Measurements from ENCODE around the gene SYTL3.
"Not testable (repeated sequence)": the region's sequence is repeated elsewhere in the genome, so short reads cannot be mapped to it uniquely, and the experiment has no call there.

SYTL3 gene

DNA sequence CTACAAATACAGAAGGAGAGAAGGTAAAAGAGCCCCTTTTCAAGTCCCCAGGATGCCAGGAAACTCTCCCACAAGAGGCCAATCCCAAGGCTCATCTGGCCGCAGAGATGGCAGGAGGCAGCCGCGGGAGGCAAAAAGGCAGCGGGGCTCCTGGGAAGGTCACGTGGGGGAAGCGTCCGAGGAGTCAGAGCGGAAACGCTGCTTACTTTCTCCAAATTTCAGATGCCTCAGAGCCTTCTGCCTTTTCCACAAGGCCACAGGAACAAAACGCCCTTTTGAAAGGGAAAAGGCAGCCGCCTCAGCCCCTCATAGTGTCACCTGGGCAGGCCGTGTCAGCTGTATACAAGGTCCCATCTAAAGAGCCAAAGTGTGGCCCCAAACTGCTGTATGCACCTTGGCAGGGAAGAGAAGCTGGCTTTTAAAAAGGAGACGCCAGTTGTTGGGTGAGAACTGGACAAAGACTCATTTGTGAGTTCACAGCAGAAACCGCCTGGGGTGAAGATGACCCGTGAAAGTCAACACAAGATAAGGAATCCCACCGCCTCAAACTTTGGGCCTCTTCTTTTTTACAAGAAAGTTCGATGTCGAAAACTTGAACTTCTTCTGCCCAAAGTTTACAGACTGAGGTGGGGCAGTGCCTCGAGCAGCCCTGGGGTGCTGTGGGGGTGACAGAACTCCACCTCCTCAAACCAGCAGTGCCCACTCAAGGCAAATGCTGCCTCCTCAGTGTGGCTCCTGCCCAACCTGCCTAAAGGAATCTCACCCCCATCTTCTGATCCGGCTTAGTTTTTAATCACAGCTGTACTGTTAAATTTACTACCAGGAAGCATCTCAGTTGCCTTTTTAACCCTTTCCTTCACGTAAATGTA, 124.0 kb downstream of the SYTL3 start:
- DNase-seq (ENCODE audit: low read depth in 3 of 3): no peak

DNA sequence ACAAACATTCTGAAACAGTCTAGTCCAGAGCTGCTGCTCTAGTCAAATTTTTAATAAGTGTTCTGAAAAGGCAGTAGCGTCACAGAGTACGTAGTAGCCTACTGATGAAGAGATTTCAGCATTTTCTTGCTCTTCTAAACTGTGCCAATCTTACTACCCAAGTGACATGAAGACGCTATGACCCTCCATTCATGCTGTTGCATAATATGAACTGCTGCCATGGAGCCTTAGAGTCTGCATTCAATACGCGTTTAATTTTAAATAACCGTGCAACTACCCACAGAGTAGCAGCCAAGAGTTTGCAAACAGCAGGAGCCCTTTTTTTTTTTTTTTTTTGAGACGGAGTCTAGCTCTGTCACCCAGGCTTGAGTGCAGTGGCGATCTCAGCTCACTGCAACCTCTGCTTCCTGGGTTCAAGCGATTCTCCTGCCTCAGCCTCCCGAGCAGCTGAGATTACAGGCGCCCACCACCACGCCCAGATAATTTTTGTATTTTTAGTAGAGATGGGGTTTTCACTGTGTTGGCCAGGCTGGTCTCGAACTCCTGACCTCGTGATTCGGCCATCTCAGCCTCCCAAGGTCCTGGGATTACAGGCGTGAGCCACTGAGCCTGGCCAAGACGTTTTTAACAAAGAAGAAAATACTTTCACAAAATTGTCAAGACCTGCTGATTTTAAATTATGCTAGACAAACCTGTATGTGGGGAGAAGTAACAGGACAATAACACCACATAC, 125.0 kb downstream of the SYTL3 start:
- DNase-seq (ENCODE audit: low read depth in 3 of 3): no peak

DNA sequence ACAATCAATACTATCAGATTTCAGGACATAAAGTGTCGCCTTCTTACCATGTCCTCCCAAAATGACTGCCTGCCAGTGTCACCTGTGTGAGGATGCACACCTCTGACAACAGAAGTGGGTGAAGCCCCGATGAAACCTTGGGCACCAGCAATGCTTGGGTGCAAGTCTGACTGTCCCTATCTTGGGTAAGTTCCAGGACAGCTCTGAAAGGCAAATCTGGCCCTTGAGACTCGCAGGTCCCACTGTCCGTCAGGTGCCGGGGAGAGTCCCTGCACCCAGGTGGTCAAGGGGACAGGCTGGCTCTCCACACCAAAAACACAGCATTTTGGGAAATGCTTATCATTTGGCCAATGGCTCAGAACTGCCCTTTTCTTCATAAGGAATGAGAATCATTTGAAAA, 126.0 kb downstream of the SYTL3 start:
- DNase-seq (ENCODE audit: low read depth in 3 of 3): no peak

DNA sequence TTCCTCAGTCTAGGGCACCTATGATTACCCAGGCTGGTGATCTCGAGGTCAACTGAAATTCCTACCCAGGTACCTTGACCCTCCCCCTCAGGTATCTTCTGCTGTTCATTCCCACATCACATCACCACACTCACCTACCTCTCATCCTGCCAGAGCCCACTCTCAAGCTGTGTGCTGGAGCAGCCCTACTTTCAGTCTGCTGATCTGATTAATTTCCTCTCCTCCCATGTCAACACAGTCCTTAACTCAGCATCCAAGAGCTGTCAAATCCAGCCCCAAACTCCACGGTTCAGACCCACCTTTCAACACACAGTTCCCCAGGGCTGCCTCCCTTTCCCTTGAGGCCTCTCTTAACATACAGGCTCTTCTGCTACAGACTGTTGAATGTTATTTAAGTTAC, 126.9 kb downstream of the SYTL3 start:
- no peak for DNase-seq (ENCODE audit: low read depth in 3 of 3)

DNA sequence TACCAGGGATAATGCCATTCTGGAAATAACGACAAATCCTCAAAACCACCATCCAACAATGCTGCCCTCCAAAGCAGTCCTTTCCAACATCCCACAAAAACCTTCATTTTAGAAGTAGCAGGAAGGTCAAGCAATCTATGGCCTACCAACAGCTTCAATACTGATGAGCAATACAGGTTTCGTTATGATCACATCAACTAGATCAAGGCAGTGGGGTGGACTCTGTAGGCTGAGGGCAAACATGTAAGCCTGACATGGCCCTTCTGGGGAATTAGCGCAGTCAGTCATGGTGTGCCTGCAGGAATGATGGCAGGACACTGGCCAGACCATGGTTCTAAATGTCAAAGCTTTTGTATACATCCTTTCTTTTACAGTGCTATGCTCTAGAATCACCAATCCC, 127.7 kb downstream of the SYTL3 start:
- DNase-seq (ENCODE audit: low read depth in 3 of 3): no peak

DNA sequence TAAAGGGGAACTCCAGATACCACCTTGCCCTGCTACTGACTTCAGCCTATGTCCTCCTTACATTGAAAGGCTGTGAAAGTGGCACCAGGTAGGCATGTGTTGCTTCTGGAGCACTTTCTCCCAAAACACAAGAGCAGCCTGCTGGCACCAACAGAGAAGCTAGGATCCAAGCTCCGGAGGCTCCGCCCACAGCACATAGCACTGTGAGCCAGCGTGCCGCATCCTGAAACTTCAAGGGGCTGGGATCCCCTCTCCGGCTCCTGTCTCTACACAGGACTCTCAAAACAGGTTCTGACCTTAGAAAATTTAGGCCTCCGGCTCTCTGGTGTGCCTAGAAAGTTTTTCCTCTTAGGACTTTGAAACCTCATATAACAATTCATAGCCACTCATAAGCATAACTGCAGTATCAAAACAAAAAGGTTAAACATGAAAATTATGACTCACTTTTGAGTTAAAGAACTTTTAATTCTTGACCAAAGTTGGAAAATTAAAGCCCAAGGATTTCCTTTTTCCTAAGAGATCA, 128.2 kb downstream of the SYTL3 start:
- DNase-seq (ENCODE audit: low read depth in 3 of 3): no peak

DNA sequence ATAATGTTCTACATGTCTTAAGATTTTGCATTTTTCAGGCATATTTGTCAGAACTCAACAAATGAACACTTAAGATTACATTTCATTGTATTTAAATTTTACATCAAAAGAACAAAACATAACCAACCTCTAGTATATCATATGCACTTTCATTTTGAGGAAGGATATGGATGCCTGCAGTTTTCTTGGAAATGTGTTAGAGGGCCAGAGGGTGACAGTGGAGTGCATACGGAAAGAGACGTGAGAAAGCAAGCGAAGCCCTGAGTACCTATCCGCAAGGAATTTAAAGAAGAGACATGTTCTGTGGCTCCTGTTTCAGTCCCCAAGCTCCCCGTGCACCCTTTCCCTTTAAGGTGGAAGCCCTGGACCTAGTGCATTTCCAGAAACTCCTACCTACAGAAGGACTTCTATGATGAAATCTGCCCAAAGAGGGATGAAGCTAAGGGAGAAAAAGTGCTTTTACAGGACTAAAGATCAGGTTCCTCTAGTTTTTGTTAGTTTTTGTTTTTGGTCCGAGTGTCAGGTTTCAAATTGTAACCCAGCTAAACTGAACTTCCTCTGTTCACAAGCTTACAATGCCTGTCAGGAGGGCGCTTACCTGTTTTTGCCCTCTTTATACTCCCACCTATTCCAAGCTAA, 130.5 kb downstream of the SYTL3 start:
- no peak for DNase-seq (ENCODE audit: low read depth in 3 of 3)

DNA sequence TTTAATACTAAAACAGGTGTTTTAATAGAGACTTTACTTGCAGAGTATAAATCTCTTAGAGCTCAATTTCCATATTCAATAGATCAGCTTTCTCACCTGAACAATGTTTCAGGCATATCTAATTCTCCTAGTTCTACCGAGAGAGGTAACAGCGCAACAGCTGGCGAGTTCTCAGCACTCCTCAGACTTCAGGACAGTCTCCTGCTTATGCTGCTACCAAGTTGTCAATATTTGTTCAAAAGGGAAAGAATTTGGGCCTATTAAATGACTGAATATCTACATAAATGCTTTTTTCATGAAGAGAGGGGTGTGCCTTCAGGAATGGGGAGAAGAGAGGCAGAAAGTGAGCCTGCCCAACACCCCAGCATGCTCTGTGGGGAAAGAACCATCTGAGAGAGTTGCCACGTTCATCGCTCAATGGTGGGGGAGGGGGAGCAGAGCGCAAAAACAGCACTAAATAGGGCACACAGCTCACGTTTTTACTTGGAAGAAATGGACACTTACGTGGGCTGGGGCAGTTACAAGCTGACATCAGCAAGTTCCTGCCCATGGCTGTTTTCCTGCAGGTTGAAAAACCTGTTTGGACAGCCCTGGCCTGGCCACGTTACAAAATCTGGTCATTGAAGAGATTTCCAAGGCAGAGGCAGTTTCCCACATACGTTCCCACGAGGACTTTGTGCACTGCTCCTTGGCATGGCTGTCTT, 131.3 kb downstream of the SYTL3 start:
- DNase-seq (ENCODE audit: low read depth in 3 of 3): no peak

DNA sequence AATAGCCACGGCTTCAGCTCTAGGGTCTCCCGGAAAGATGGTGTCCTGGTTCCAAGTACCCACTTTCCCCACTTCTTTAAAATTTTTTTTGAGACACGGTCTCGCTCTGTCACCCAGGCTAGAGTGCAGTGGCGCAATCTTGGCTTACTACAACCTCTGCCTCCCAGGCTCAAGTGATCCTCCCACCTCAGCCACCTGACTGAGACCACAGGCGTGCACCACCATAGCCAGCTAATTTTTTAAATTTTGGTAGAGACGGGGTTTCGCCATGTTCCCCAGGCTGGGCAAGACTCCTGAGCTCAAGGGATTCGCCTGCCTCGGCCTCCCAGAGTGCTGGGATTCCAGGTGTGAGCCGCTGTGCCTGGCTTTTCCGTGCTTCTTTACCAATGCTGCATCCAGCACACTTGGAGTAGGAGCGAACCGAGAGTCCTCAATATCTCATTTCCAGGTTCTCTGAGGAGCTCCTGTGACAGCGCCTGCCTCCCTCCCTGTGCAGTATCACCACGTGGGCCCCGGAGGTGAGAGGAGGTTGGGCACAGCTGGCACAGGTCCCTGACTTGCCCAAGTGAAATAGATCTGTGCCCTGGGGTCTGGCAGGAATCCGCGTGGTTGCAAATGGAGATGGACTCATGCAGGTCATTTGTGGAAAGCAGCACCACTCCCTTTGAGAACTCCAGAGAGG, 132.0 kb downstream of the SYTL3 start:
- DNase-seq (ENCODE audit: low read depth in 3 of 3): no peak

DNA sequence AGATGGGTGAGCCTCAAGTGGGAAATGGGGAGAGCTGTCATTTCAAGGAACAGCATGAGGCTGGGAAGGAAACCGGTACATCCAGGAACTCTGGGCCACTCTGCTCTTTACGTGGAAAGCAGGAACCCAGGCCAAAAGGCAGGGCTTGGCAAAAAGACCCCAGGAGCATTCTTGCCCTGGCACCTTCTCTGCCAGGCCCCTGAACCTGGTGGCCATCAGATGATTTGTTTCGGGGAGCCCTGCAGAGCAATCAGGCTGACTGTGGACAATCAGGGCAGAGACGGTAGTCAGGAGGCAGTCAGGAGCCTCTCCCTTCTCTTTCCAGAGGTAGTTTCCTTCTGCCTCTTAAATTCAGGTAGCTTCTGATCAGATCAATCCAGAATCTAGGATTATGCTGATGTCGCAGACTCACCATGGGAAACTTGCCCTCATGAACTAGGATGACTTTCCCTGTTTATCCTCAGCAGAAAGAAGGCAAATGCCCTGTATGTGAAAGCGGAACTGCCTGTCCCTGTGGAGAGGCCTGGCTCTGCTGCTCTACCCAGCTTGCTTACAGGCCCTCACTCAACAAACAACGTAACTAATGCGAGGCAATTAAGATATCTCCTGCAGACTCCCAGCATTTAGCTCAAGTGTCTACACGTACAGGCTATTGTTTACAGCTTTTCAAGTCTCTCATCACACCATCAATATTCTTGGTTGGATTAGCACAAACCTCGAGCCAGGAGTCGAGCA, 132.7 kb downstream of the SYTL3 start:
- no peak for DNase-seq (ENCODE audit: low read depth in 3 of 3)

DNA sequence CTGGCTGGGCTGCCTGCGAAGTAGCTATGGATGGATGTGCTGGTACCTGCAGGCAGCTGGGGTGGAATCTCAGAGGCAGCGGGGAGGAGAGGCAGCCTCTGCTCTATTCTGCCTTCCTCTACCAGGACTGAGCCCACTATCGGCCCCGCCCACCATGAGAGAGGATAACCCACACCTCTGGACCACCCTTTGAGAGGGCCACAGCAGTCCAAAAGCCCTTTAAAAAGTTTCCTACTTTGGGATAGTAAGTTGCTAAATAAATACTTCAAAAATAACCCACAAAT, 133.3 kb downstream of the SYTL3 start:
- DNase-seq (ENCODE audit: low read depth in 3 of 3): no peak

DNA sequence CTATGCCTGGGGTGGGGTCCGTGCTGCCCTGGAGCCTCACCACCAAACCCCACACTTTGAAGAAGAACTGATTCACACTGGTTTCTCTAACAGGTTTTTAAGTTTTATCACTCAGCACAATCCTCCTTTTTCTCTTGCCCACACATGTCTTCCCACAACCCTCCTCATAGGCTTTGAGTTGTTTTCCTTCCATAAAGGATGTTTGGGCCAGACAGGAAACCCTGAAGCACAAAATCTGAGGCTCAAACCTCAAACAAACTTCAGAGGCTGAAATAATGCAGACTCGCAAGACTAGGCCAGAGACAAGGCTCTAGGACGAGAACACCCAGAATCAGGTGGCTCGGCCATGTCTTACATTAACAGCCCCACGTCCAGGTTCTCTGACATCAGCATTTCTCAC, 134.0 kb downstream of the SYTL3 start:
- DNase-seq (ENCODE audit: low read depth in 3 of 3): no peak

DNA sequence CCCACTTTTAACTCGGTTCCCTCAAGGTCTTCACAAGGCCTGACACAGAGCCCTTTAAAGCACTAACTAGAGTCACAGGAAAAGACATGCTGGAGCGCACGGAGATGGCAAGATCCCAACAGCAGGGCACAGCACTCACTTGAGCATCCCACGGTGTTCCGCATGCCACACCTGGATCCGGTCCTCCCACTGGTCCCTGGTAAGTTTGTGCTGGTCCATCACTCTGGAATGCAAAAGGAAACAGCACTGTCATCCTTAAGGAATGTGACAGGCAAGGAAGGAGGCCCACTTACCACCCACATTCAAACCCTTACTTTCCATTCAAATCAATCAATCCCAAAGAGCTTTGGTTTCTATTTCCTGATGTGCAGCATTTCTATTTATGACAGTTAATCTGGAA, 134.7 kb downstream of the SYTL3 start:
- no peak for DNase-seq (ENCODE audit: low read depth in 3 of 3)

DNA sequence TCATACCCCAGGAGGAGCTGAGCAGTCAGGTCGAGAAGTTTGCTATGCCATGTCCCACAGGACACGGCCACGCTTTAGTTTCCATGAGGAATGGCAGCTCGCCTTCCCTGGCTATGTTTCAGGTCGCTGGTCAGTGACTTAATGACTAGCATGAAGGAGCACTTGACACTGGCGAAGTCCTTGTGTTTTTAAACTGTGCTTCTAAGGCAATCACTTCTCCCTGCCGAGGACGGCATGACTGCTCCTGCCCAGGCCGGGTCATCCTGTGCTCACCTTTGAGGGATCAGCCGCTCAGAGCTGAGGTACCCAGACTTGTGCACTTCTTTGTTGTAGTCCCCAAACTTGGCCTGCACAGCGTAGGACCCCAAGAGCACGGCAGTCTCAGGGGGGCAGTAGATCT, 135.2 kb downstream of the SYTL3 start:
- no peak for DNase-seq (ENCODE audit: low read depth in 3 of 3)

DNA sequence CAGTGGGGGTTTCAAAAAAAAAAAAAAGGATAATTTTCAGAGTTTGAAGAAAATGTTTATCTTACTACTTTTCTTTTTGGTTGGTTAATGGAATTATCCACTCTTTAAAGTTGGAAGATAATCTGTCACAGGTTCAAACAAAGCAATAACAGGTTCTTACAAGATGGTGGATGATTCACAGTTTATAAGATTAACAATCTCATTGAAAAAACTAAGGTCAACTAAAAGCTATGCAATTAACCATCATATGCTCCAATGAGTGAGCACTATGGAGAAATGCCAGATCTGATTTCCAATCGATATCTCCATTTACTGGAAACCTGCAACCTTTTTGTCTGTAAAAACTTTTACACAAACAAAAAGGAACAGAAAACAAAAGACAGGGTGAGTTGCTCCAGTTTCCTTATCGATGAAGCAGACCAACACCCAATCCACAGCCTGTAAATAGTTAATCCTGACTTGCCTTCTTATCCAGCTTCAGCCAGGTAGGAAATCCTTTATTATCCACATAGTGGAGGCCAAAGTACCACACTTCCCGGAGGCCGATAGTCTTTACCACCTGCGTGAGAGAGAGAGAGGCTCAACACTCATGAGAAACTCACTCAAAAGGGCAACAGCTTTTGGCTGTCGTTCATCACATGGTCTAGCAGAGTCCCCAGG, 136.9 kb downstream of the SYTL3 start:
- no peak for DNase-seq (ENCODE audit: low read depth in 3 of 3)

DNA sequence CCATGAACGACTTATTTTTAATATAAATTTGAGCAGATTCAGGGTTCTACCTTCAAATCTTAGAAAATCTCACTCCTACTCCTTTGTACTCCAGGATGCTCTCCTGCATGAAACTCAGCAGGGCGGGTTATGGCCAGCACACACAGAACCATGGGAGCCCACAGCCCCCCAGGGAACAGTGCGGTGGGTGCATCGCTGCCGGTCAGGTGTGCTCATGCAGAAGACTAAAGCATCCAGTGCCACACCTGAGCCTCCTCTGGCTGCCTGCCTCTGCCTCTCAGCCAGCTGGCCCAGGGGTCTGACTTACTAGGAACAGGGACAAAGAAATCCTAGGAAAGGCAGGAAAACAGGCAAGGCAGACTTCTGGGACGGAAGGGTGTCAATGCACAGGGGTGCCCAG, 137.5 kb downstream of the SYTL3 start:
- no peak for DNase-seq (ENCODE audit: low read depth in 3 of 3)

DNA sequence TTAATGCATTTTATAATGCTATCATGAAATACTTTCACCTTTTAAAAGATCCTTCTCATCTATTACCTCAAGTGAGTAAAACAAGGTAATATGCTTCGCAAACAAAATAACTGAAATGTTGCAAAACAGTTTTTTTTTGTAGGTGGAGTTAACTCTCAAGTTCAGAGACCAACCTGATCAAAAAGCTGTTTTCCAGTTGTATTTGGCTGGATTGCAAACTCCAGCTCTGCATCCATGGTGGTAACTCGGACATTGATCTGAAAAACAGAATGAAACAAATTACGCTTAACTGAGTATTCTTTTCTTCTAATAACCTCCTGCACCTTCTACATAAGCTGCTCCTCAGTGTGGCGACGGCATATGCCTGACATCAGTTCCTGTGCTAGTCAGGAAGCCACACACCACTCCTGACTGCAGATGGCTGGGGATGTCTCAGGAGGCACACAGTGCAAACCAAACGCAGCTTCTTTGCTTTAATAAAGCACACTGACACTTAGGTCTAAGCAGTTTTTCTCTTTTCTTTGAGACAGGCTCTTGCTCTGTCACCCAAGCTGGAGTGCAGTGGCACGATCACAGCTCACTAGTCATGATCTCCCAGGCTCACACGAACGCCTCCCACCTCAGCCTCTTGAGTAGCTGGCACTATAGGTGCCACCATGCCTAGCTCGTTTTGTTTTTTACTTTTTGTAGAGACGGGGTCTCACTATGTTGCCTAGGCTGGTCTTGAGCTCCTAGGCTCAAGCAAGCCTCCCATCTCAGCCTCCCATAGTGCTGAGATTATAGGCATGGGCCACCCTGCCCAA, 139.5 kb downstream of the SYTL3 start:
- DNase-seq (ENCODE audit: low read depth in 3 of 3): peak in 1 of 3 experiments; percentile 28

DNA sequence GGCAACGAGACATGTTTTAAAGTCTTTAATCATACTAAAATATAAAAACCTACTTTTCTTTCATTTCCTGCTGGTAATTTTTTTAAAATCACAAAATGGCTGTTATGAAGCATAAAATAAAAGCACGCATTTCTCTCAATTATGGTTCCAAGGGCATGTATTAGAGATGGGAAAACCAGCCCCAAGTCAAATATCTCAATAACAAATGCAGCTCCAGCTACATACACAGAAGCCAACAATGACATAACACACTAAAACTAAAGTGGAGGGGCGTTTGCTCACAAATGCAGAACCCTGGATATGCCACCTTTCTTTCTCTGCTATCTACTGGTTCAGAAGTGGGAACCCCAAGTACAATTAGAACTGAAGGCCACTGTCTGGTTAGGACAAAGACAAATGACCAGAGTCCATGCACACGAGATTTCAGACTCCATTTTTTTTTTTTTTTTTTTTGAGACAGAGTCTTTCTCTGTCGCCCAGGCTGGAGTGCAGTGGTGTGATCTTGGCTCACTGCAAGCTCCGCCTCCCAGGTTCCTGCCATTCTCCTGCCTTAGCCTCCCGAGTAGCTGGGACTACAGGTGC, 141.5 kb downstream of the SYTL3 start:
- DNase-seq (ENCODE audit: low read depth in 3 of 3): no peak

DNA sequence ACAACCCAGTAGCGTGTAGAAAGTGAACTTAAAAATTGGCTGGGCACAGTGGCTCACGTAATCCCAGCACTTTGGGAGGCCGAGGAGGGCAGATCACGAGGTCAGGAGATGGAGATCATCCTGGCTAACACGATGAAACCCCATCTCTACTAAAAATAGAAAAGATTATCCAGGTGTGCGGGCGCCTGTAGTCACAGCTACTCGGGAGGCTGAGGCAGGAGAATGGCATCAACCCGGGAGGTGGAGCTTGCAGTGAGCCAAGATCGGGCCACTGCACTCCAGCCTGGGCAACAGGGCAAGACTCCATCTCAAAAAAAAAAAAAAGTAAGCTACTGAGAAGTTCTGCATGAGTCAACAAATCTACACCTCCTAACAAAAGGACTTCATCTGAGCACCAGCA, 142.7 kb downstream of the SYTL3 start:
- DNase-seq (ENCODE audit: low read depth in 3 of 3): not testable (repeated sequence)
